Esophagus muscularis mucosa (tissue), 4 donors: ENCODE measurements around the gene PTTG1IP2. TPM values are rescaled to one million over a fixed set of nuclear protein-coding genes. Genes with fewer than 3 reads are reported as not detected.

ENCODE experiments used
- DNase-seq: peaks from one replicate; pipeline ENCODE4 v3.0.0-alpha.2; 2017; ENCODE audit errors: extremely low spot score
- H3K27ac ChIP-seq, 4 donors: fragments of 200-600 bp; sonication (generic); replicated peaks in 1 of 4; 1 replicate in 3 of 4; 2 replicates in 1 of 4; pipeline ENCODE4 v1.5.1; 2016 to 2019; ENCODE audit warnings: mild to moderate bottlenecking in 1 of 4
- H3K27me3 ChIP-seq, 4 donors: fragments of 200-600 bp; sonication (generic); one replicate each; pipeline versions ENCODE4 v1.5.1 to v1.6.0; 2016 to 2019
- H3K36me3 ChIP-seq, 4 donors: fragments of 200-600 bp; sonication (generic); one replicate each; pipeline ENCODE4 v1.5.1; 2016 to 2019
- H3K4me1 ChIP-seq, 4 donors: fragments of 200-600 bp; sonication (generic); one replicate each; pipeline ENCODE4 v1.5.1; 2016 to 2019
- H3K4me3 ChIP-seq, 4 donors: fragments of 200-600 bp; sonication (generic); 1 replicate in 2 of 4; 2 replicates in 2 of 4; pipeline ENCODE4 v1.5.1; 2016 to 2019; ENCODE audit warnings: mild to moderate bottlenecking in 4 of 4, moderate library complexity in 1 of 4
- H3K9me3 ChIP-seq, 4 donors: fragments of 200-600 bp; sonication (generic); 1 replicate in 3 of 4; 2 replicates in 1 of 4; pipeline ENCODE4 v1.5.1; 2016 to 2019
- CTCF ChIP-seq, 3 experiments: fragments of 200-600 bp in 2 of 3; fragments of 450-650 bp in 1 of 3; sonication (generic) in 2 of 3; IDR thresholded peaks; one replicate each; pipeline ENCODE4 v1.5.1; 2017 to 2019; ENCODE audit warnings: antibody characterized with exemption in 3 of 3, mild to moderate bottlenecking in 2 of 3, moderate library complexity in 1 of 3
- EP300 ChIP-seq: sonication (generic); formaldehyde crosslinking; IDR thresholded peaks from one replicate; pipeline ENCODE4 v1.6.1; 2017; ENCODE audit warnings: antibody characterized with exemption
- POLR2A ChIP-seq: fragments of 450-650 bp; IDR thresholded peaks from one replicate; pipeline ENCODE4 v1.6.1; 2017; ENCODE audit warnings: antibody characterized with exemption, moderate library complexity, mild to moderate bottlenecking, low read depth
- POLR2AphosphoS5 ChIP-seq, 2 donors: sonication (generic); formaldehyde crosslinking; IDR thresholded peaks; one replicate each; pipeline ENCODE4 v1.6.1; 2017; ENCODE audit warnings: antibody characterized with exemption in 2 of 2
- WGBS: methylation state at CpG from one replicate; pipeline ENCODE4 v1.1.5; 2018; 5-methylcytosine and 5-hydroxymethylcytosine counted together
- intact Hi-C: fragments of 100-400 bp; cut with DNase I; formaldehyde crosslinking; loops from one replicate; pipeline ENCODE4 v1.15.1; 2023
- total RNA-seq, 4 donors: library from RNA; depleted of rRNA; stranded (reverse); fragments of >200 nt; gene quantifications; one replicate each; pipeline versions ENCODE4 v1.1.0 to v1.2.1, GENCODE V29; 2016

The PTTG1IP2 gene
- total RNA-seq, 4 donors from 2014 or later, result not detected

GRCh38 chr7:90536449-90536848 lies 67.0 kb downstream of the PTTG1IP2 start:
- H3K36me3 ChIP-seq, result no peaks in the 10 kb centered on the region
- no peaks in the 10 kb centered on the region for H3K27me3 ChIP-seq
- no peak overlapping the region for H3K4me3 ChIP-seq
- DNase-seq, result no peak
- no peak overlapping the region for H3K27ac ChIP-seq
- WGBS, result 79% methylated on average over 3 of the region's 3 CpGs
- intact Hi-C loops, result no loop called here
- no peaks in the 10 kb centered on the region for H3K4me1 ChIP-seq
- no peaks in the 10 kb centered on the region for H3K9me3 ChIP-seq
- no peak for TF ChIP-seq POLR2AphosphoS5 (IDR thresholded peaks at IDR 0.05)
- no peak for TF ChIP-seq POLR2A
- TF ChIP-seq CTCF (IDR thresholded peaks at IDR 0.05), result no peak
- no peak for TF ChIP-seq EP300

- H3K27ac ChIP-seq, result no peak overlapping the region
- 85% methylated on average over 2 of the region's 2 CpGs for WGBS
- TF ChIP-seq EP300, result no peak
- TF ChIP-seq CTCF (IDR thresholded peaks at IDR 0.05), result no peak
- no peak for TF ChIP-seq POLR2AphosphoS5 (IDR thresholded peaks at IDR 0.05)
- intact Hi-C loops, result no loop called here
- no peak overlapping the region for H3K4me3 ChIP-seq
- H3K4me1 ChIP-seq, result no peaks in the 10 kb centered on the region
- no peaks in the 10 kb centered on the region for H3K9me3 ChIP-seq
- no peak for DNase-seq
- no peaks in the 10 kb centered on the region for H3K27me3 ChIP-seq
- no peaks in the 10 kb centered on the region for H3K36me3 ChIP-seq
These were observed 69.0 kb downstream of the PTTG1IP2 start for GRCh38 chr7:90538405-90538804.

GRCh38 chr7:90540406-90540805 lies 71.0 kb downstream of the PTTG1IP2 start:
- no peak overlapping the region for H3K27ac ChIP-seq
- DNase-seq, result no peak
- no peaks in the 10 kb centered on the region for H3K27me3 ChIP-seq
- no peaks in the 10 kb centered on the region for H3K9me3 ChIP-seq
- TF ChIP-seq POLR2A, result no peak
- TF ChIP-seq POLR2AphosphoS5 (IDR thresholded peaks at IDR 0.05), result no peak
- no peak for TF ChIP-seq CTCF (IDR thresholded peaks at IDR 0.05)
- no peak for TF ChIP-seq EP300
- H3K36me3 ChIP-seq, result no peaks in the 10 kb centered on the region
- no peaks in the 10 kb centered on the region for H3K4me1 ChIP-seq
- no peak overlapping the region for H3K4me3 ChIP-seq
- 42% methylated on average over 1 of the region's 1 CpG for WGBS
- intact Hi-C loops, result no loop called here

- no peak for DNase-seq
- WGBS, result 59% methylated on average over 2 of the region's 4 CpGs
- Histone ChIP-seq H3K9me3 (no peaks in the 10 kb centered on the region), H3K4me1 (no peaks in the 10 kb centered on the region), H3K27me3 (no peaks in the 10 kb centered on the region), H3K4me3 (no peak overlapping the region), H3K36me3 (no peaks in the 10 kb centered on the region), H3K27ac (no peak overlapping the region)
- intact Hi-C loops, result loop anchor here (5.0 to 10.0 kb wide), 2 partner anchors 76 to 484 kb away; no protein-coding TSS in a partner anchor
- no peak for TF ChIP-seq EP300
These were observed 81.6 kb downstream of the PTTG1IP2 start for GRCh38 chr7:90551036-90551435.

GRCh38 chr7:90552521-90552920 lies 83.1 kb downstream of the PTTG1IP2 start:
- no peaks in the 10 kb centered on the region for H3K27me3 ChIP-seq
- no peak for DNase-seq
- no peaks in the 10 kb centered on the region for H3K36me3 ChIP-seq
- intact Hi-C loops, result loop anchor here (5.0 to 10.0 kb wide), 2 partner anchors 75 to 482 kb away; no protein-coding TSS in a partner anchor
- no peak overlapping the region for H3K27ac ChIP-seq
- no peak overlapping the region for H3K4me3 ChIP-seq
- H3K9me3 ChIP-seq, result no peaks in the 10 kb centered on the region
- TF ChIP-seq CTCF (IDR thresholded peaks at IDR 0.05) (peak; percentile 12 to 33 (median 27)), EP300 (no peak)
- no peaks in the 10 kb centered on the region for H3K4me1 ChIP-seq
- 71% methylated on average over 1 of the region's 1 CpG for WGBS
